GM18498 (cell line): ENCODE data around the gene KRTAP19-4.
"Not testable (repeated sequence)": the region's sequence is repeated elsewhere in the genome, so short reads cannot be mapped to it uniquely, and the experiment has no call there.

Source experiments
- ATAC-seq: cut with Tn5 transposase; IDR thresholded peaks from one replicate; pipeline ENCODE4 v1.9.1; 2021; ENCODE audit warnings: mild to moderate bottlenecking, moderate library complexity; ENCODE audit not compliant: unreplicated experiment

Gene KRTAP19-4, protein sequence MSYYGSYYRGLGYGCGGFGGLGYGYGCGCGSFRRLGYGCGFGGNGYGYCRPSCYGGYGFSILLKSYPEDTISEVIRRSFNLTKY

DNA sequence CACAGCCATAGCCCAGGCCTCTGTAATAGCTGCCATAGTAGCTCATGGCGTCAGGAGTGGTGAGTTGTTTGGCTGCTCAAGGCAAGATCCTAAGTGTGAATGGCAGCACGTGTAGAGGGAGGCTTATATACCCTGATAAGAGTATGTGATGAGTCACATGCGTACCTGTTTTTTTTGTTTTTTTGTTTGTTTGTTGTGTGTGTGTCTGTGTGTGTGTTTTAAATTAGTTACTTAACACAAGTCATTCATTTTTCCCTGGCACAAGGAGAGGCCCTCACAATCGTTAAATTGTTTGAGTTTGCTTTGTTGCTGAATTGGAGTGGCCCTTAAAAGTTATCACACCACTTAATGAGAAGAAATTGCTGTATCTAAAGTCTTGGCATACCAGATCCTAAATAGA lies at the start of gene KRTAP19-4:
Gene KRTAP19-4 (minus strand): TSS at position 101 of the 400 bp plus-strand sequence. CDS start 55 bp downstream, at position 46.
- no peak for ATAC-seq

DNA sequence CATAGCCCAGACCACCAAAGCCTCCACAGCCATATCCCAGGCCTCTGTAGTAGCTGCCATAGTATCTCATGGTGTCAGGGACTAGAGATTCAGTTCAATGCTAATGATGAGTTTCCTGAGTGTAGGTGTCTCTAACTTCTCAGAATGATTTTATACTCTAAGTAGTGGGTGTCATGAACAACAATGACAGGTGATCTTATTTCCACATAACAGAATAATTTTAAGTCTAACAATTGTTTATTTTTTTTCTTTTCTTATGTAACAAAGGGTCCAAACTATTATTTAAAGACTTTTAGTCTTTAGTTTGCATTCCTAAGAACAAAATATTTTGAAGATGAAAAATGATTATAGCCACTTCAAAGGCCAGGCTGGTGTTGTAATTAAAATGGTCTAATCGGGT lies 44.8 kb upstream of the KRTAP19-4 start, which contains the start of gene KRTAP19-6:
Gene KRTAP19-6 (minus strand): TSS at position 101 of the 400 bp plus-strand sequence. CDS start 31 bp downstream, at position 70.
- no peak for ATAC-seq

DNA sequence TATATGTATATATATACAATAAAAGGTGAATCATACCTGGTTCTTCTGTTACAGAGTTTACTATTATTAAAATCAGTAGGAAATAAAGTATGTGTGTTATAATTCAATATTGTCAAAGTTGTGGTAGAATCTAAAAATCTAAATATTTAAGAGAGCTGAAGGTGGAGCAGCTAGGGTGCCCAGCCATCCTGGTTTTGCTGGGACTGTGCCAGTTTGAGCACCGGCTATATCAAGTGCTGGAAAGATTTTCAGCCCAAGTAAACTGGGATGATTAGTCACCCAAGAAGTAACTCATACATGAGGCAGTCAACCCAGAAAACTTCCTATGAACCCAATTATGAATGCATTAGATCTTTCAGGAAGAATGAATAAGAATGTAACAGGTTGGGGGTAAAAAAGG lies 21.9 kb upstream of the KRTAP19-4 start:
- ATAC-seq, result no peak

DNA sequence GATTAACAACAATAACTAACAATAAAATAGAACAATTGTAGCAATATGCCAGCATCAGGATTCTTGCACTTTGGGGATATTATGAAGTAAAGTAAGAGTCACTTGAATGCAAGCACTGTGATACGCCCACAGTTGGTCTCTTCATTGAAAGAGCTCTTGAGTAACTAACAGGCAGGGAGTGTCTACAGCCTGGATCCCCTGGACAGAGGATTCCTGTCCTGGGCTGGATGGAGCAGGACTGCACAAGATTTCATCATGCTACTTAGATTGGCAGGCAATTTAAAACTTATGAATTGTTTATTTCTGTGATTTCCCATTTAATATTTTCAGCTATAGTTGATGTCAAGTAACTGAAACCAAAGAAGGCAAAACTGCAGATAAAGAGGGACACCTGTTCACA lies 18.7 kb upstream of the KRTAP19-4 start:
- no peak for ATAC-seq

DNA sequence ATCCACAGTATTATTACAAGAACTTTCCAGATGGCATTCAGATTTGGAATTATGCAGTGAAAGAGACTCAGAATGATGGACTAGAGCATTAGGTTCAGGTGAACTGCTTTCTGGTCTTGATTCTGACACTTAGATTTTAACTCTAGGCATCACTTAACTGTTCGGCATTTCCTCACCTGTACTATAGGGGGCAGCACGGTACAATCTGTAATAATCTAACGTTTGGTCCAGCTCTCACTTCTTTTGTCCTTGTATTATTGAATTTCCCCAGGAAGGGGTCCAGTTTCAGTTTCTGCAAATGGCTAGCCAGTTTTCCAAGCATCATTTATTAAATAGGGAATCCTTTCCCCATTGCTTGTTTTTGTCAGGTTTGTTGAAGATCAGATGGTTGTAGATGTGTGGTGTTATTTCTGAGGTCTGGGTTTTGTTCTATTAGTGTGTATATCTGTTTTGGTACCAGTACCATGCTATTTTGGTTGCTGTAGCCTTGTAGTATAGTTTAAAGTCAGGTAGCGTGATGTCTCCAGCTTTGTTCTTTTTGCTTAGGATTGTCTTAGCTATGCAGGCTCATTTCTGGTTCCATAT lies 8.7 kb upstream of the KRTAP19-4 start:
- not testable (repeated sequence) for ATAC-seq

DNA sequence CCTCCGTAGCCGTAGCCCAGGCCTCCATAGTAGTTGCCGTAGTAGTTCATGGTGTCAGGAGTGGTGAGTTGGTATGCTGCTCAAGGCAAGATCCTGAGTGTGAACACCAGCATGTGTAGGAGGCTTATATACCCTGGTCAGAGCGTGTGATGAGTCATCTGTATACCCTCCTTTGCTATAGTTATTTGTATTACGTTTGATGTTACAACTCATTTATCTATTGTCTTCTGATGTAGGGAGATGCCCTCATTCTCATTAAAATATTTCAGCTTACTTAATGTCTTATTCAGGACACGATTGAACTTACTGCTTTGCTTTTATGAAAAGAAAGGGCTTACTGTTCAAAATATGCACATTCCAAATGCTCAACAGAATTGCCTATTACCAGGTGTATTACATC lies 5.1 kb upstream of the KRTAP19-4 start, which contains the start of gene KRTAP19-5:
Gene KRTAP19-5 (minus strand): TSS at position 101 of the 400 bp plus-strand sequence. CDS start 51 bp downstream, at position 50.
- ATAC-seq, result no peak

DNA sequence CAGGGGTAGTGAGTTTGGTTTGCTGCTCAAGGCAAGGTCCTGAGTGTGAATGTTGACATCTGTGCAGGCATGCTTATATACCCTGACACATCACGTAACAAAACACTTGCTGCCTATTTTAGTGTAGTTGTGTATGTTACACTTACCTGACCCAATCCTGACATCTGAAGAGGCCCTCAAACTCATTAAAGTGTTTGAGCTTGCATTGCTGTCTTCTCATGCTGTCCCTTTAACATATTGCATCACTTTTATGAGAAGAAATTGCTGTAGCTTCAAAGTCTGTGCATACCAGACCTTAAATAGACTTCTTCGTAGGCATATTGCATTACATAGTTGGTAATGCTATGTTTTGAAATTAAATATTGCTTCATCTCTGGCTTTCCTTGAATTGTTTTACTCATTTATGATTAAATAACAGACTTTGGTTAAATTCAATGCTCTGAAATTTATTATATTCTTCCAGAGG lies 5.0 kb downstream of the KRTAP19-4 start, which contains the start of gene KRTAP19-3:
Gene KRTAP19-3 (minus strand): TSS at position 51 of the 466 bp plus-strand sequence. CDS start 56 bp downstream, outside the sequence.
- ATAC-seq, result no peak

DNA sequence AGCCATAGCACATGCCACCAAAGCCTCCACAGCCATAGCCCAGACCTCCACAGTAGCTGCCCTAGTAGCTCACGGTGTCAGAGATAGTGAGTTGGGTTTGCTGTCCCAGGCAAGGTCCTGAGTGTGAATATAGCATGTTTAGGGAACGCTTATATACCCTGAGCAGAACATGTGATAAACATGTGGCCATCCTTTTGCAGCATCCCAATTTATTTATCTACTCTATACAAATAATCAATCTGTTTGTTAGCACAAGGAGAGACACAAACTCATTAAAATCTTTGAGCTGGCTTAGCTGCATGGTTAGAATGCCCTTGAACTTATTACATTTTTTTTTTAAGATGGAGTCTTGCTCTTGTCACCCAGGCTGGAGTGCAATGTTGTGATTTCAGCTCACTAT lies 9.6 kb downstream of the KRTAP19-4 start, which contains the start of gene KRTAP19-2:
Gene KRTAP19-2 (minus strand): TSS at position 101 of the 400 bp plus-strand sequence. CDS start 88 bp downstream, at position 13.
- no peak for ATAC-seq

DNA sequence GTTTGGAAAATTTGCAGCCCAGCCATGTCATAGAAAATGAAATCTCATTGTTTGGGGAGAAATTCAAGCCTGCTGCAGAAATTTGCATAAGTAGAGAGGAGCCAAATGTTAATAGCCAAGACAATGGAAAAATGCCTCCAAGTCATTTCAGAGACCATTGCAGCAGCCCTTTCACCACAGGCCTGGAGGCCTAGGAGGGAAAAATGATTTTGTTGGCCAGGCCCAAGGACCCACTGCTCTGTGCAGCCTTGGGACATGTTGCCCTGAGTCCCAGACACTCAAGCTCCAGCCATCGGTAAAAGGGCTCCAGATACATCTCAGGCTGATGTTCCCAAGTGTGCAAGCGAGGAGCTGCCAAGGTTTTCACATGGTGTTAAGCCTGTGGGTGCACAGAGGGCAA lies 10.8 kb downstream of the KRTAP19-4 start:
- no peak for ATAC-seq

DNA sequence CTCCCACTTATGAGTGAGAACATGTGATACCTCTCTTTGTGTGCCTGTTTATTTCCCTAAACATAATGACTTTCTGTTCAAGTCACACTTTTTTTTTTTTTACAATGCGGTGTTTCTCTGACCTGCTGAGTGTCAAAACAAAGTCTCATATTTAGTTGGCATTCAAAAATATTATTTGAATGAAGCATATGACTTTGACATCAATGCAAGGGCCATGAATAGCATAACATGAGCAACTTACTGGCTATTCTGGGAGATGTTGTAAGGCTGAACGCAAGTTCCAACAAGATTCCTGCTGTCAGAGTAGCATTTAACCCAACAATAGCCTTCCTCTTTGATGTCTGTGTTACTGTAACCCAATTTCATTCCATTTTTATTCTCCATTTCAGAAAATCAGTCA lies 14.8 kb downstream of the KRTAP19-4 start:
- no peak for ATAC-seq

DNA sequence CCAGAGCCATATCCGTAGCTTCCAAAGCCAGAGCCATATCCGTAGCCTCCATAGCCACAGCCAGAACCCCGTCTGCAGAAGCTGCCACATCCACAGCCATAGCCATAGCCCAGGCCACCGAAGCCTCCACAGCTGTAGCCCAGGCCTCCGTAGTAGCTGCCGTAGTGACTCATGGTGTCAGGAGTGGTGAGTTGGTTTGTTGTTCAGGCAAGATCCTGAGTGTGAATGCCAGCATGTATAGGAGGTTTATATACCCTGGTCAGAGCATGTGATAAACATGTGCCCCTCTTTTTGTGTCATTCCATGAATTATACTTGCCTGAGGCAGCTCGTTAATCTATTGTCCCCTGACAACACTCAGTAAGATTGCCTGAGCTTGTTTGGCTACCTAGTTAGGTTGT lies 16.8 kb downstream of the KRTAP19-4 start, which contains the start of gene KRTAP19-1:
Gene KRTAP19-1 (minus strand): TSS at position 223 of the 400 bp plus-strand sequence. CDS start 50 bp downstream, at position 173.
- no peak for ATAC-seq

DNA sequence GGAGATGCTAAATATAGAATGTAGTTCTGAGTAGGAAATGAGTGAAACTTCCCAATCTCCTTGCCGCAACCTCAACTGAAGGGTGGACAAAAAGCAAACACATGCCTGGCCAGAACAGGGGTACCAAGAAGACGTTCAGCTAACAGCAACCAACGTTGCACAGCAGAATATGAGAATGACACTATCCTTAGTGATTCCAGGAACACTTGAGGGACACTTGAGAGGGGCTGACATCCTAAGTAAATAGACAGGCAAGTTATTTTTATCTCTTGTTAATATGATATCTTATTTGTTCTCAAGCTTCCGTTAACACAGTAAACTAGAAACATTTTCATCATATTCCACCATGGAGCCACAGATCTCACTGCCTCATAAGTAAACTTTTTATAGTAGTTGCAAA lies 17.7 kb downstream of the KRTAP19-4 start:
- ATAC-seq, result no peak

DNA sequence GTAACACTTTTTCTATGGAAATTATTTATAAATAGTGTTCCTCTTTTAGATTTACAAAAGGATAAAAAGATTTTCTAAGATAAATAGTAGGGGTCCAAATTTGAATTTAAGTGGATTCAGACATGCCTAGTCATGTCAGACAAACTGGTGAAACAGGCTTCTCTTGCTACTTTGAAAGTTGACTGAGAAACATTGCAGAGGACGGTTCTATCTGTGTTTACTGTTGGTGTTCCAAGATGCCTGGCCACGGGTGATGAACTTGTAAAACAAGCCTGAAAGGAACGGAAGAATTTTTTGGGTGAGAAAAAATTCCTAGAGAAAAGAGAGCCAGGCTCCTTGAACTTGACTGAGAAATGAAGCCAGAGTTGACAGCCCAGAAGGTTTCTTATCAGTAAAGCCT lies 19.0 kb downstream of the KRTAP19-4 start:
- no peak for ATAC-seq

DNA sequence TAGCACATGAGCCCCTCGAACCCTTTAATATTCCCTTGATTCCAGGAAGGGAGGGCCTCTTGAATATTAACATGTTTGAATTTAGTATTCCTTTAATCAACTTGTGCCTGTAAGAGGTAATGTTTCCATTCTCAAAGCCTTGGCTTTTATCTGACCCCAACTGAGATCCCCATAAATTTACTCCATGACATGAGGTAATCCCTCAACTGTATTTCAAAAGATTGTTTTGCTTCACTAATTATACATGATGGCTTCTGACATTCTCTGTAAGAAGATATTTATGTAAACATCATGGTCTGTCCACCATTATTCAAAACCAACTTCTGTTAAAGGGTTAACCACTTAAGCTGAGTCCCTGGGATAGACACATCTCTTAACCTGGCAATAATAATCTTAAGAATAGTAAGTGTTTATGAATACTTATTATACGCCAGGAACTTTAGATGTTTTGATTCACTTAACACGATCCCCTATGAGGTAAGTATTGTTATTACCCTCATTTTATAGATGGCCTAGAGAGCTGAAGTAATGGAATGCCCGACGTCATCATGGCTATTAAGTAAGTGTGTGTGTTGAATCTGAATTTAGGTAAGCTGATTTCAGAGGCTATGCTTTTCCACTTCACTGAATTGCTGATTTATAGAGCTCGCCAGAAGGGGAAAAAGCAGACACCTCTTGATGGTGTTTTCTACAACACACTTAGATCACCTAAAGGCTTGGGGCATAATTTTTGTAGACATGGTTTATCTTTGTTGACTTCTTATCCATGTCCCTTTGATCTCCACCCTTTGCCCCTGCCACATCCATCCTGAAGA lies 27.9 kb downstream of the KRTAP19-4 start:
- ATAC-seq, result no peak

DNA sequence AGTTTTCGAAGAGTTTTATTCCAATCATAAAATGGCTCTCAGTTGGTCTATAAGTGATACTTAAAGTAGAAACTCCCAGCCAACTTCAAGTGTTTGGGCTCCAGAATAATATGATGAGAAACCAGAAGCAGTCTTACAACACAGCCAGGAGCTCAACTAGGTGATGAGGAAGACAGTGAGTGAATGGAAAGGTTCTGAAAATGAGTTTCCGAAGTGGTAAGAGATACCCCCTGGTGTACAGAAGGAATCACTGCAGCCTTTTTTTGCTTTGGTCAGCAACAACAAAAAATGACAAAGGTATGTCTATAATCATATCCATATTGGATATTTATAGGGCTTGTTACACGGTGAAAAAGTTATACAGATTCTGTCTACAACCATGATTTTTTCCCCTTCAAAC lies 33.3 kb downstream of the KRTAP19-4 start:
- ATAC-seq, result no peak

DNA sequence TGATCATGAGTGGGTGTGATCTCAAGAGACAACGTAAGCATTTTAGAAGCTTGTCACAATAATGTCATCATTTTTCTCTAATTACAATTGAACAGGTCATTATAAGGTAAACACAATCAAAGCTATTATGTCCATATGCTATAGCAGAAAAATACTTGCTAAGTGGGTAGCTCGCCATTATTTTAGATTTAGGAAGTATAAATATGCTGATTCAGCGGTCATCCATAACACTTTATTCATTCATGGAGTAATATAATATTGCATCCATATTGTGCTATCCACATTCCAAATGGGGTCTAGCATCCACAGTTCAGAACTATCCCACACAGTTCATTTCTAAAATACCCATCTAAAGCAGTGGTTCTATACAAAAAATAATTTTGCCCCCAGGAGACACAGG lies 48.5 kb downstream of the KRTAP19-4 start:
- no peak for ATAC-seq

DNA sequence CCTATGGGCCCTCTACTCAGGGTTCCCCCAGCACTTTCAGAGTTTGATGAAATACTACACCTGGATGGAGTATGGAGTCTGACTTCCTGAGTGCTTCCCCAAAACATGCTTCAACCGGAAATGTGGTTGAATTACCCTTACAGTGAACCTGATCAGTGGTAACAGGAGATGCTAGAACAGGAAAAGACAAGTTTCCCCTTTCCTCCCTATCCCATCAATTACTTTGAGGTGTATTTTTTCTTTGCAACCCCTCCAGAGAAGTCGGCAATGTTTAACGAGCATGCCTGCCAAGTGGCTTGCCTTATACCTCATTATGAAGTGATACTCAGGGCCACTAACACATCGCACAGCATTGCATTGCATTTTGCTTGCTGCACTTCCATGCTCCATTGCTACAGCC lies 49.9 kb downstream of the KRTAP19-4 start:
- no peak for ATAC-seq
